Measurements from ENCODE around the gene SLC4A2. TPM values are rescaled to one million over a fixed set of nuclear protein-coding genes. Genes with fewer than 3 reads are reported as not detected.

Gene SLC4A2
- total RNA-seq, 1 donor from 2014 or later = 371 TPM

DNA sequence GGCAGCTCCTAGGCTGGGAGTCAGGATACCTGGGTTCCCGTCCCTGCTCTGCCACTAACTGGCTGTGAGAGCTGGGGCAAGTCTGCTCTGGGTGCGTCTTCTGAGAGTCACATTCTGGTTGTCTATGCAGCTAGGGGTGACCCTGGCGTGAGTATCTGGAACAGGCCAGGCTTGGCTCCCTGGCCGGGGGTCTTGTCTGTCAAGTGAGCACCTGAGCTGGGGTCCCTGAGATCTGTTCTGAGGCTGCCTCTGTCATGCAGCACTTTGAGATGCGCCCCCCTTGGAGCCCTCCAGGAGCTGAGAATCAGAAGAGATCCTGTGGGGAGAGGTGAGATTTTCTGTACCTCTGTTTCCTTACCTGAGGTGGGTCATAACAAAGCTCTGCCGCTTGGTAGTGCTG is 34.4 kb downstream of the SLC4A2 start:
- H3K27ac Mint-ChIP-seq (ENCODE audit: unreplicated experiment) = no peak overlapping the region
- H3K36me3 Mint-ChIP-seq (ENCODE audit: low read depth) = no peaks in the 10 kb centered on the region
- peaks cover 37% of the 10 kb centered on the region for H3K4me1 Mint-ChIP-seq (ENCODE audit: low read depth)
- H3K9me3 Mint-ChIP-seq (ENCODE audit: low read depth) = no peaks in the 10 kb centered on the region
- H3K27me3 Mint-ChIP-seq (ENCODE audit: low read depth) = no peaks in the 10 kb centered on the region
- TF ChIP-seq, protein P1, sequence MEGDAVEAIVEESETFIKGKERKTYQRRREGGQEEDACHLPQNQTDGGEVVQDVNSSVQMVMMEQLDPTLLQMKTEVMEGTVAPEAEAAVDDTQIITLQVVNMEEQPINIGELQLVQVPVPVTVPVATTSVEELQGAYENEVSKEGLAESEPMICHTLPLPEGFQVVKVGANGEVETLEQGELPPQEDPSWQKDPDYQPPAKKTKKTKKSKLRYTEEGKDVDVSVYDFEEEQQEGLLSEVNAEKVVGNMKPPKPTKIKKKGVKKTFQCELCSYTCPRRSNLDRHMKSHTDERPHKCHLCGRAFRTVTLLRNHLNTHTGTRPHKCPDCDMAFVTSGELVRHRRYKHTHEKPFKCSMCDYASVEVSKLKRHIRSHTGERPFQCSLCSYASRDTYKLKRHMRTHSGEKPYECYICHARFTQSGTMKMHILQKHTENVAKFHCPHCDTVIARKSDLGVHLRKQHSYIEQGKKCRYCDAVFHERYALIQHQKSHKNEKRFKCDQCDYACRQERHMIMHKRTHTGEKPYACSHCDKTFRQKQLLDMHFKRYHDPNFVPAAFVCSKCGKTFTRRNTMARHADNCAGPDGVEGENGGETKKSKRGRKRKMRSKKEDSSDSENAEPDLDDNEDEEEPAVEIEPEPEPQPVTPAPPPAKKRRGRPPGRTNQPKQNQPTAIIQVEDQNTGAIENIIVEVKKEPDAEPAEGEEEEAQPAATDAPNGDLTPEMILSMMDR (IDR thresholded peaks at IDR 0.05) = no peak
- no peak overlapping the region for H3K4me3 Mint-ChIP-seq (ENCODE audit: unreplicated experiment)
- DNase-seq (ENCODE audit: low spot score) = no peak

DNA sequence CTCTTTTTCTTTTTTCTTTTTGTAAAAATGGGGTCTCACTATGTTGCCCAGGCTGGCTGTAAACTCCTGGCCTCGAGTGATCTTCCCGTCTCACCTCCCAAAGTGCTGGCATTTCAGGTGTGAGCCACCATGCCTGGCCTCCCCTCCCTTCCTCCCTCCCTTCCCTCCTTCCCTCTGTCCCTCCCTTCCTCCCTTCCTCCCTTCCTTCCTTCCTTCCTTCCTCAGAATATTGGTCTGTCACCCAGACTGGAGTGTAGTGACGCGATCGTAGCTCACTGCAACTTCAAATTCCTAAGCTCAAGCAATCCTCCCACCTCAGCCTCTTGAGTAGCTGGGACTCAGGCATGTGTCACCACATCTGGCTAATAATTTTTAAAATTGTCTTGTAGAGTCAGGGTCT is 35.3 kb downstream of the SLC4A2 start:
- no peak overlapping the region for H3K4me3 Mint-ChIP-seq (ENCODE audit: unreplicated experiment)
- TF ChIP-seq, protein P1 (IDR thresholded peaks at IDR 0.05) = no peak
- H3K27ac Mint-ChIP-seq (ENCODE audit: unreplicated experiment) = peak overlapping the region; percentile 57
- no peak for DNase-seq (ENCODE audit: low spot score)
- peaks cover 28% of the 10 kb centered on the region for H3K4me1 Mint-ChIP-seq (ENCODE audit: low read depth)
- H3K27me3 Mint-ChIP-seq (ENCODE audit: low read depth) = no peaks in the 10 kb centered on the region
- no peaks in the 10 kb centered on the region for H3K9me3 Mint-ChIP-seq (ENCODE audit: low read depth)
- H3K36me3 Mint-ChIP-seq (ENCODE audit: low read depth) = no peaks in the 10 kb centered on the region

DNA sequence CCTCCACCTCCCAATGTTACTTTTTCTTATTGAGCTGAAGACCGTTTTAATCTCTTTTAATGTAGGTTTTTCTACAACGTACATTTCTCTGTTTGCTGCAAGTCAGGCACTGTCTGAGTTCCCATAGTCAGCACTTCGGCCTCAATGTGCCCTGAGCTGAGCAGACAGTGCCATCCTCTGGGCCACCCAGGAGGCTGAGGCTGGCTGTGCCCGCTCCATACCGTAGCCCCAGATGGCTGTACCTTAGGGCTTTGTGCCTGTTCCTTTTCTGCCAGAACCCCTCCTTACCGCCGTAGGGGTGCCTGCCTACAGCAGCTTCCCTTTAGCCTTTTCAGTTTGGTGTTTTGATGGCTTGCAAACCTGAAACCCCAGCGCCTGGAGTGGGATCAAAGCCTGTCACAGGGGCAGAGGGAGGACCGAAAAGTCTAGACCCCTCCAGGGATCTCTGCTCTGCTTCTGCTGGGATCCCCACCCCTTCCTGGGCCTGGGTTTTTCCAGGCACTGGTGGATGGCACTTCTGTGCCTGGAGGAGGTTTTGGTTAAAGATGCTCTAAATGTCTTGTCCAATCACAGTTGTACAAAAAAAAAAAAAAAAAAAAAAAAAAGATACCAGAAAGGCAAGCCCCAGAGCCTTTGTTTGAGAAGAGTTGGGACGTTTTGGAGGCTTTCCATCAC is 35.9 kb downstream of the SLC4A2 start:
- Mint-ChIP-seq H3K27me3 (ENCODE audit: low read depth) (no peaks in the 10 kb centered on the region), H3K9me3 (ENCODE audit: low read depth) (no peaks in the 10 kb centered on the region), H3K36me3 (ENCODE audit: low read depth) (no peaks in the 10 kb centered on the region), H3K27ac (ENCODE audit: unreplicated experiment) (peak overlapping the region; percentile 57), H3K4me3 (ENCODE audit: unreplicated experiment) (no peak overlapping the region), H3K4me1 (ENCODE audit: low read depth) (peaks cover 22% of the 10 kb centered on the region)
- no peak for DNase-seq (ENCODE audit: low spot score)
- TF ChIP-seq, protein P1 (IDR thresholded peaks at IDR 0.05) = peak; percentile 18

DNA sequence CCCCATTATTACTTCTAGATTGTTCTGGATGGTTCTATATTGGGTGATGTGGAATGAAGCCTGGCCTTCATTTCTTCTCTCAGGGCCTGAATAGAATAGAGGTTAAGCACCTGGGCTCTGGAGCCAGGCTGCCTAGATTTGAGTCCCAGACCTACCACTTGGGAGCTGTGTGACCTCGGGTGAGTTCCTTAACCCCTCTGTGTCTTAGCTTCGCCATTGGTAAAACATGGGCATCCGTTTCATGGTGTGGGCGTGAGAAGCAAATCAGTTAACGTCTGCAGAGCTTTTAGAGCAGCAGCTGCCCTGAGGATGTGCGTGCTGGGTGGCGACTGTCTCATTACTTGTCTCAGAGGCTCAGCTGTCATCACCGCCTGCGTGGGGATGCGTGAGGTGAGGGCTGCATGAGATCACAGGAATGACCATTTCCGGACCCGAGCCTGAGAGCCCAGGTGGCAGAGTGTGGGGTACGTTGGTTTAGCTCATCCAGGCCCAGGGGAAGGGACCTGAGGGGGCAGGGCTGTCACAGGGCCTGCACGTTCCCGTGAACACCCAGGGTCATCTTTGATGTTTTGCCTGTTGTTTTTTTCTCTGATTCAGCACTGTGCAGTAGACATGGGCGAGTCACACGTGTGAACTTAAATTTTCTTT is 36.6 kb downstream of the SLC4A2 start:
- TF ChIP-seq, protein P1 (IDR thresholded peaks at IDR 0.05) = no peak
- Mint-ChIP-seq H3K27me3 (ENCODE audit: low read depth) (no peaks in the 10 kb centered on the region), H3K4me3 (ENCODE audit: unreplicated experiment) (no peak overlapping the region), H3K4me1 (ENCODE audit: low read depth) (peaks cover 18% of the 10 kb centered on the region), H3K36me3 (ENCODE audit: low read depth) (no peaks in the 10 kb centered on the region), H3K27ac (ENCODE audit: unreplicated experiment) (peak overlapping the region; percentile 59), H3K9me3 (ENCODE audit: low read depth) (no peaks in the 10 kb centered on the region)
- DNase-seq (ENCODE audit: low spot score) = no peak

DNA sequence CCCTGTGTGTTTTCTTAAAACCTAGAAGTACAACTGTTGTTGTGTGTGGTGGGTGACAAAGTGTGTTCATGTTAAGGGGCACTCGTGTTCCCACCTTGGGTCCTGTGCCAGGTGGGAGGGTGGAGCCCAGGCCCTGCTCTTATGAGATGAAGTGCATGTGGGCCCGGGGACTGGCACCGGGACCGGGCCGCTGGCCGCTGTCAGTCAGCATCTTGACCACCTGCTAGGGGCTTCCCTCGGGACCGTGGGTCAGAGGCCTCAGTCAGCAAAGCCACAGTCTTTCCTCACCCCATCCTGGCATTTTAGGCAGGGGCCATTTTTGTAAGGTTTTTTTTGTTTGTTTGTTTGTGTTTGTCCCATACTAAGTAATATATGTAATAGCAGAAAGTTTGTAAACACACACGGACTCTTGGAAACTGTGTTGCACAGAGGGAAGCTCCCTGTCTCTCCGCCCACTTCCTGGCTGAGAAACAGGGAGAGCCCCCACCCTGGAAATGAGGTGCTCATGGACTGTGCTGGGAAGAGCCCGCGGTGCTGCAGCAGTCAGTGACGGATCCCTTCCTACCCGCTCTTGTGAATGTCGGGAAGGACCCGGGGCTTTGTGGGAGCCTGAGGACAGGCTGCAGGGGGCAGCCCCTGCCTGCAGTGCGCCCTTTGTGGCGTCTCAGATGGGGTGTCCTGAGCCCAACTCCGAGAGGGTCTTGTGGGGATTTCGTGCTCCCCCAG is 40.3 kb downstream of the SLC4A2 start:
- H3K27ac Mint-ChIP-seq (ENCODE audit: unreplicated experiment) = no peak overlapping the region
- TF ChIP-seq, protein P1 (IDR thresholded peaks at IDR 0.05) = no peak
- no peaks in the 10 kb centered on the region for H3K36me3 Mint-ChIP-seq (ENCODE audit: low read depth)
- no peak overlapping the region for H3K4me3 Mint-ChIP-seq (ENCODE audit: unreplicated experiment)
- H3K27me3 Mint-ChIP-seq (ENCODE audit: low read depth) = no peaks in the 10 kb centered on the region
- no peaks in the 10 kb centered on the region for H3K9me3 Mint-ChIP-seq (ENCODE audit: low read depth)
- DNase-seq (ENCODE audit: low spot score) = no peak
- H3K4me1 Mint-ChIP-seq (ENCODE audit: low read depth) = peaks cover 23% of the 10 kb centered on the region

Data from chondrocyte (in vitro differentiated cells).